Effector memory CD8-positive, alpha-beta T cell (primary cell): Measurements from ENCODE around the gene TFDP1.
A peak's percentile ranks its signal among the peaks of the same experiment; 100 is the strongest.
"Not testable (repeated sequence)": the region's sequence is repeated elsewhere in the genome, so short reads cannot be mapped to it uniquely, and the experiment has no call there.

Experiments used
- ATAC-seq: fragments of 150-1000 bp; cut with Tn5 transposase; replicated peaks from 2 replicates; pipeline ENCODE4 v1.10.0; 2021; ENCODE audit warnings: mild to moderate bottlenecking, moderate library complexity
- DNase-seq, 3 experiments: peaks; one replicate each; pipeline ENCODE4 v3.0.0; 2021
- H3K27ac Mint-ChIP-seq, 2 donors: one replicate each; pipeline ENCODE4 v1.8.0; 2022; ENCODE audit warnings: mild to moderate bottlenecking in 2 of 2, mixed read lengths in 2 of 2, moderate library complexity in 2 of 2
- H3K27me3 Mint-ChIP-seq, 2 donors: one replicate each; pipeline ENCODE4 v1.8.0; 2022; ENCODE audit warnings: mixed read lengths in 2 of 2
- H3K36me3 Mint-ChIP-seq: one replicate; pipeline ENCODE4 v1.8.0; 2022; ENCODE audit warnings: mild to moderate bottlenecking, moderate library complexity, mixed read lengths; ENCODE audit not compliant: insufficient read depth
- H3K4me1 Mint-ChIP-seq, 2 donors: one replicate each; pipeline ENCODE4 v1.8.0; 2022; ENCODE audit warnings: low read depth in 2 of 2, mixed read lengths in 2 of 2
- H3K4me3 Mint-ChIP-seq, 2 donors: one replicate each; pipeline ENCODE4 v1.8.0; 2022; ENCODE audit warnings: mild to moderate bottlenecking in 2 of 2, mixed read lengths in 2 of 2, moderate library complexity in 2 of 2
- H3K9me3 Mint-ChIP-seq, 2 donors: one replicate each; pipeline ENCODE4 v1.8.0; 2022; ENCODE audit warnings: mixed read lengths in 2 of 2

TFDP1 gene

GRCh38 chr13:113611996-113612395, 27.4 kb downstream of the TFDP1 start:
- ATAC-seq (no peak), DNase-seq (no peak)
- peak overlapping the region in 1 of 2 donors; percentile 56 for H3K27ac Mint-ChIP-seq
- no peak overlapping the region for H3K4me3 Mint-ChIP-seq
- H3K27me3 Mint-ChIP-seq: no peaks in the 10 kb centered on the region
- H3K36me3 Mint-ChIP-seq: peaks cover 9% of the 10 kb centered on the region
- H3K4me1 Mint-ChIP-seq: peaks cover 0 to 15% of the 10 kb centered on the region in 2 donors
- H3K9me3 Mint-ChIP-seq: no peaks in the 10 kb centered on the region

GRCh38 chr13:113612607-113613006, 28.1 kb downstream of the TFDP1 start:
- peaks cover 9% of the 10 kb centered on the region for H3K36me3 Mint-ChIP-seq
- H3K27me3 Mint-ChIP-seq: no peaks in the 10 kb centered on the region
- no peak overlapping the region for H3K4me3 Mint-ChIP-seq
- ATAC-seq (no peak), DNase-seq (no peak)
- peak overlapping the region in 1 of 2 donors; percentile 56 for H3K27ac Mint-ChIP-seq
- no peaks in the 10 kb centered on the region for H3K9me3 Mint-ChIP-seq
- peaks cover 0 to 14% of the 10 kb centered on the region in 2 donors for H3K4me1 Mint-ChIP-seq

GRCh38 chr13:113613789-113614379, 29.3 kb downstream of the TFDP1 start:
- Mint-ChIP-seq H3K9me3 (no peaks in the 10 kb centered on the region), H3K4me3 (no peak overlapping the region), H3K27ac (no peak overlapping the region), H3K4me1 (peaks cover 0 to 12% of the 10 kb centered on the region in 2 donors), H3K36me3 (peaks cover 8% of the 10 kb centered on the region), H3K27me3 (no peaks in the 10 kb centered on the region)
- no peak for ATAC-seq
- no peak for DNase-seq

- peaks cover 0 to 10% of the 10 kb centered on the region in 2 donors for H3K4me1 Mint-ChIP-seq
- no peak for ATAC-seq
- no peak overlapping the region for H3K4me3 Mint-ChIP-seq
- H3K9me3 Mint-ChIP-seq: no peaks in the 10 kb centered on the region
- DNase-seq: no peak
- no peak overlapping the region for H3K27ac Mint-ChIP-seq
- H3K36me3 Mint-ChIP-seq: peaks cover 12% of the 10 kb centered on the region
- H3K27me3 Mint-ChIP-seq: no peaks in the 10 kb centered on the region
These were observed 31.8 kb downstream of the TFDP1 start for GRCh38 chr13:113616281-113616906.

- DNase-seq (no peak), ATAC-seq (no peak)
- no peaks in the 10 kb centered on the region for H3K27me3 Mint-ChIP-seq
- H3K27ac Mint-ChIP-seq: no peak overlapping the region
- H3K4me1 Mint-ChIP-seq: peaks cover 0 to 8% of the 10 kb centered on the region in 2 donors
- no peaks in the 10 kb centered on the region for H3K9me3 Mint-ChIP-seq
- peaks cover 12% of the 10 kb centered on the region for H3K36me3 Mint-ChIP-seq
- H3K4me3 Mint-ChIP-seq: no peak overlapping the region
These were observed 32.6 kb downstream of the TFDP1 start for GRCh38 chr13:113616991-113617749.

- Mint-ChIP-seq H3K27me3 (no peaks in the 10 kb centered on the region), H3K27ac (peak overlapping the region in 1 of 2 donors; percentile 67), H3K4me1 (peaks cover 0 to 8% of the 10 kb centered on the region in 2 donors), H3K9me3 (no peaks in the 10 kb centered on the region), H3K36me3 (peaks cover 12% of the 10 kb centered on the region), H3K4me3 (no peak overlapping the region)
- ATAC-seq: no peak
- no peak for DNase-seq
These were observed 33.4 kb downstream of the TFDP1 start for GRCh38 chr13:113617961-113618360.

GRCh38 chr13:113618455-113618854, 33.9 kb downstream of the TFDP1 start:
- peak overlapping the region in 1 of 2 donors; percentile 67 for H3K27ac Mint-ChIP-seq
- no peaks in the 10 kb centered on the region for H3K27me3 Mint-ChIP-seq
- H3K9me3 Mint-ChIP-seq: no peaks in the 10 kb centered on the region
- H3K4me1 Mint-ChIP-seq: peaks cover 0 to 8% of the 10 kb centered on the region in 2 donors
- DNase-seq (no peak), ATAC-seq (no peak)
- H3K4me3 Mint-ChIP-seq: no peak overlapping the region
- peaks cover 12% of the 10 kb centered on the region for H3K36me3 Mint-ChIP-seq

GRCh38 chr13:113620036-113620796, 35.7 kb downstream of the TFDP1 start:
- H3K27ac Mint-ChIP-seq: no peak overlapping the region
- ATAC-seq (no peak), DNase-seq (no peak)
- H3K4me1 Mint-ChIP-seq: peaks cover 0 to 8% of the 10 kb centered on the region in 2 donors
- no peaks in the 10 kb centered on the region for H3K9me3 Mint-ChIP-seq
- H3K4me3 Mint-ChIP-seq: no peak overlapping the region
- H3K36me3 Mint-ChIP-seq: peaks cover 16% of the 10 kb centered on the region
- no peaks in the 10 kb centered on the region for H3K27me3 Mint-ChIP-seq

- no peaks in the 10 kb centered on the region for H3K9me3 Mint-ChIP-seq
- H3K27ac Mint-ChIP-seq: no peak overlapping the region
- no peak overlapping the region for H3K4me3 Mint-ChIP-seq
These were observed 36.5 kb downstream of the TFDP1 start for GRCh38 chr13:113621046-113621445.

GRCh38 chr13:113621498-113621897, 36.9 kb downstream of the TFDP1 start:
- H3K27me3 Mint-ChIP-seq, DNase-seq, H3K9me3 Mint-ChIP-seq, H3K4me1 Mint-ChIP-seq, H3K4me3 Mint-ChIP-seq, ATAC-seq, H3K27ac Mint-ChIP-seq: not testable (repeated sequence)
- H3K36me3 Mint-ChIP-seq: peaks cover 10% of the 10 kb centered on the region

More at GRCh38 chr13:113621046-113621445, 36.5 kb downstream of the TFDP1 start:
- DNase-seq: no peak
- no peak for ATAC-seq
- Mint-ChIP-seq H3K27me3 (no peaks in the 10 kb centered on the region), H3K36me3 (peaks cover 14% of the 10 kb centered on the region), H3K4me1 (peaks cover 0 to 8% of the 10 kb centered on the region in 2 donors)

GRCh38 chr13:113621986-113622550, 37.5 kb downstream of the TFDP1 start:
- not testable (repeated sequence) for H3K27me3 Mint-ChIP-seq, H3K9me3 Mint-ChIP-seq, H3K4me3 Mint-ChIP-seq, DNase-seq, ATAC-seq, H3K4me1 Mint-ChIP-seq
- peak overlapping the region in 1 of 2 donors; percentile 24 for H3K27ac Mint-ChIP-seq
- H3K36me3 Mint-ChIP-seq: peaks cover 11% of the 10 kb centered on the region

- Mint-ChIP-seq H3K27ac (peak overlapping the region in 1 of 2 donors; percentile 51), H3K27me3 (no peaks in the 10 kb centered on the region), H3K4me1 (peaks cover 0 to 5% of the 10 kb centered on the region in 2 donors), H3K4me3 (no peak overlapping the region), H3K9me3 (no peaks in the 10 kb centered on the region), H3K36me3 (peaks cover 13% of the 10 kb centered on the region)
- DNase-seq (no peak), ATAC-seq (no peak)
These were observed 38.4 kb downstream of the TFDP1 start for GRCh38 chr13:113622791-113623490.
